A673 (cell line): ENCODE data around the gene SMAD4. TPM values are rescaled to one million over a fixed set of nuclear protein-coding genes. Genes with fewer than 3 reads are reported as not detected.

Experiments
- BruUV-seq: library from RNA; stranded (reverse); fragments of 400-500 nt; replicated peaks from 2 replicates; lab custom pipeline; 2021; lab: Mats Ljungman, UMichigan
- CTCF ChIA-PET: fragments of 300-600 bp; sonication (Branson Sonifier 250); formaldehyde crosslinking; loops from one replicate; lab custom pipeline; 2022; ENCODE audit warnings: antibody characterized with exemption; lab: Charles Lee
- POLR2A ChIA-PET: fragments of 300-600 bp; sonication (Branson Sonifier 250); formaldehyde crosslinking; loops from one replicate; lab custom pipeline; 2022; ENCODE audit warnings: antibody characterized with exemption; ENCODE audit not compliant: low non-redundant PET; lab: Charles Lee
- DNase-seq: peaks from one replicate; pipeline ENCODE4 v3.0.0-alpha.2; 2015; ENCODE audit warnings: low spot score
- H3K27ac ChIP-seq: fragments of 200-600 bp; sonication (generic); 2 replicates; pipeline ENCODE4 v1.5.1; 2016; ENCODE audit warnings: mixed run types, low read depth, mild to moderate bottlenecking, mixed read lengths, antibody characterized with exemption, low read length; ENCODE audit not compliant: poor library complexity, severe bottlenecking
- H3K27me3 ChIP-seq: fragments of 200-600 bp; sonication (generic); replicated peaks from 2 replicates; pipeline ENCODE4 v1.6.1; 2017; ENCODE audit warnings: mixed run types, low read depth, mild to moderate bottlenecking, mixed read lengths, antibody characterized with exemption, low read length; ENCODE audit not compliant: insufficient read depth, poor library complexity
- H3K36me3 ChIP-seq: fragments of 200-600 bp; sonication (generic); 2 replicates; pipeline ENCODE4 v1.6.1; 2016; ENCODE audit warnings: mixed run types, mild to moderate bottlenecking, mixed read lengths, antibody characterized with exemption, low read length; ENCODE audit not compliant: insufficient read depth, poor library complexity, severe bottlenecking
- H3K4me1 ChIP-seq: fragments of 200-600 bp; sonication (generic); 2 replicates; pipeline ENCODE4 v1.6.1; 2017; ENCODE audit warnings: mixed run types, mild to moderate bottlenecking, mixed read lengths, antibody characterized with exemption, low read length; ENCODE audit not compliant: insufficient read depth, poor library complexity, severe bottlenecking
- H3K4me3 ChIP-seq: fragments of 200-600 bp; sonication (generic); 2 replicates; pipeline ENCODE4 v1.5.1; 2016; ENCODE audit warnings: low read depth, mixed run types, mild to moderate bottlenecking, mixed read lengths, low read length; ENCODE audit not compliant: poor library complexity, severe bottlenecking
- H3K9me3 ChIP-seq: fragments of 200-600 bp; sonication (generic); 2 replicates; pipeline ENCODE4 v1.6.1; 2016; ENCODE audit warnings: mixed run types, low read depth, mild to moderate bottlenecking, mixed read lengths, antibody characterized with exemption, low read length; ENCODE audit not compliant: poor library complexity, severe bottlenecking
- CTCF ChIP-seq: fragments of 300-800, 200-600 bp; sonication (generic); conservative IDR thresholded peaks from 2 replicates; pipeline ENCODE4 v1.5.1; 2017; ENCODE audit warnings: low read depth, mild to moderate bottlenecking, antibody characterized with exemption, low read length, moderate library complexity, mixed read lengths
- EZH2 ChIP-seq: fragments of 200-600 bp; sonication (generic); IDR thresholded peaks from 2 replicates; pipeline ENCODE4 v1.6.1; 2017; ENCODE audit warnings: borderline replicate concordance, low read depth, mild to moderate bottlenecking, mixed read lengths, antibody characterized with exemption, low read length; ENCODE audit not compliant: poor library complexity, severe bottlenecking
- intact Hi-C: fragments of 100-400 bp; cut with micrococcal nuclease; formaldehyde crosslinking; loops from one replicate; pipeline ENCODE4 v1.10.0; 2022; ENCODE audit not compliant: unreplicated experiment
- total RNA-seq: library from RNA; stranded (reverse); gene quantifications from 2 replicates; pipeline ENCODE4 v1.2.3, GENCODE V29; 2021

The SMAD4 gene
- total RNA-seq, 1 experiment from 2014 or later, result 120 TPM

DNA sequence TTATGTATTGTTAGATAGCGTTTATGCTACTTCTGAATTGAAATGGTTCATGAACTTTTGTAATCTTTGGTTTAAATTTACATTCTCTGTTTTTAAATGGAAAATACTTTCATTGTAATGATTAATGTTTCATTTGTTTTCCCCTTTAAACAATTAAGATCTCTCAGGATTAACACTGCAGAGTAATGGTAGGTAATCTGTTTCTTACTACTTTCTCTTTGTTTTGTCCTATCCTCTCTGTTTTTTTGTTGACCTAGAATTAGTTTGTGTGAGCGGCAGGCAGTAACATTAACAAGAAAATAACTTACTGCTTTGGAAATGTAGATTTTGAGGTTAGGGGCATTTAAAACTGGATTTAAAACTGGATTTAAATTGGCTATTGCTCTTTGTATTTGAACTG is 19.1 kb downstream of the SMAD4 start:
- TF ChIP-seq CTCF (no peak), EZH2 (no peak)

GRCh38 chr18:51051105-51051712 is 21.2 kb downstream of the SMAD4 start:
- ChIA-PET CTCF (interaction anchor here (0.6 kb wide), 1 partner anchor 113 kb away, joined by 3 read pairs; no protein-coding TSS in a partner anchor), POLR2A (no interaction called here)
- H3K4me3 ChIP-seq, result no peak overlapping the region
- no peaks in the 10 kb centered on the region for H3K4me1 ChIP-seq
- intact Hi-C loops, result loop anchor here (2.0 kb wide), 1 partner anchor 230 kb away; the partner anchor contains the start of gene MRO
- peak; percentile 87 for TF ChIP-seq CTCF
- no peak for TF ChIP-seq EZH2
- H3K27me3 ChIP-seq, result no peaks in the 10 kb centered on the region
- peaks cover 43% of the 10 kb centered on the region for H3K36me3 ChIP-seq
- DNase-seq, result peak; percentile 72
- H3K27ac ChIP-seq, result no peak overlapping the region
- no TSS peak for BruUV-seq
- no peaks in the 10 kb centered on the region for H3K9me3 ChIP-seq

More for the DNA sequence above, 19.1 kb downstream of the SMAD4 start:
- Histone ChIP-seq H3K27ac (no peak overlapping the region), H3K9me3 (no peaks in the 10 kb centered on the region), H3K27me3 (no peaks in the 10 kb centered on the region), H3K4me1 (peaks cover 13% of the 10 kb centered on the region), H3K36me3 (peaks cover 37% of the 10 kb centered on the region), H3K4me3 (no peak overlapping the region)
- no TSS peak for BruUV-seq
- POLR2A ChIA-PET, result no interaction called here
- DNase-seq, result no peak
- CTCF ChIA-PET, result no interaction called here
- intact Hi-C loops, result no loop called here

GRCh38 chr18:51053814-51054213 is 23.8 kb downstream of the SMAD4 start:
- no peak overlapping the region for H3K4me3 ChIP-seq
- no peaks in the 10 kb centered on the region for H3K4me1 ChIP-seq
- peaks cover 32% of the 10 kb centered on the region for H3K36me3 ChIP-seq
- no peak for TF ChIP-seq EZH2
- no peak for TF ChIP-seq CTCF
- POLR2A ChIA-PET, result no interaction called here
- no peak overlapping the region for H3K27ac ChIP-seq
- no TSS peak for BruUV-seq
- H3K27me3 ChIP-seq, result no peaks in the 10 kb centered on the region
- H3K9me3 ChIP-seq, result no peaks in the 10 kb centered on the region
- no peak for DNase-seq
- intact Hi-C loops, result no loop called here
- CTCF ChIA-PET, result no interaction called here
